ENCODE data around the gene RAPH1.
"Not testable (repeated sequence)": the region's sequence is repeated elsewhere in the genome, so short reads cannot be mapped to it uniquely, and the experiment has no call there.

Gene RAPH1

DNA sequence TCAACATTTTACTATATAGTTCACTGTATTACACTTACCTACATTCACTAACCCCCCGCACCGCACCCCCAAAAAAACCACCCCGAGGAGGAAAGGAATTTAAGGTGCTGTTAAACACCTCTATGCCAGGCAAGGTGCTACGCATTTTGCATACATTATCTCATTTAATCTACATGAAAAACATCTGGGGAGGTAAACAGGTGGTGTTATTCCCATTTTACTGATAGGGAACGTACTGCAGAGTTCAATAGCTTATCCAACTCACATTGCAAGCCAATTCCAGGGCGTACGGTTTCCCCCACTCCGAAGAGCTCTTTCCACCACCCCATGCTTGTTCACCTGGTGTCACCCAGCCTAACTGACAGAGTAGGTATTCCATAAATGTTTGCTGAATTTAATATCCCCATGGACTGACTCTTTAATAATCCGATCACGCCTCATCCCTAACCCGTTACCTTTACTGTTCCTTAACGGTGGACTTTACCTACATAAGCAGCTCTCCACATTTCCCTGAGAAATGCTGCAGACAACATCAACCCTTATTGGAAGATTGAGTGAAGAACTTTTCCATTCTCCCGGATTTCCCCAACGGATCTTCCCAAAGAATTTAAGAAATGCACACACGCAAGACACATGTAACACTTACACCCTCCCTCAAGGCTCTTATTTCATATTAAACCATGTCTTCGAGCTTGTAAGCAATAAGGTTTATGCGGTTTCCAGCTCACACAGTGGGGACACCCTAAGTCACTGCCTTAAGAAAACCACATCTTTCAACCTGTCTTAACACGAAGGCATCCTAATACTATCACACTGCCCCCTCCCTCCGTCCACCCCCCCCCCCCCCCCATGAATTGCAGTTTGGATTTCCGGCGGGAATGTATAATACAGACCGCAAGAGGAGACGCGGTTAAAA is 1.2 kb downstream of the RAPH1 start:
- Mint-ChIP-seq H3K9me3 (ENCODE audit: low read depth) (peaks cover 17% of the 10 kb centered on the region), H3K4me3 (peak overlapping the region; percentile 88), H3K27ac (peak overlapping the region; percentile 58), H3K27me3 (peaks cover 15% of the 10 kb centered on the region), H3K36me3 (peaks cover 6% of the 10 kb centered on the region), H3K4me1 (ENCODE audit: low read depth) (peaks cover 27% of the 10 kb centered on the region)

DNA sequence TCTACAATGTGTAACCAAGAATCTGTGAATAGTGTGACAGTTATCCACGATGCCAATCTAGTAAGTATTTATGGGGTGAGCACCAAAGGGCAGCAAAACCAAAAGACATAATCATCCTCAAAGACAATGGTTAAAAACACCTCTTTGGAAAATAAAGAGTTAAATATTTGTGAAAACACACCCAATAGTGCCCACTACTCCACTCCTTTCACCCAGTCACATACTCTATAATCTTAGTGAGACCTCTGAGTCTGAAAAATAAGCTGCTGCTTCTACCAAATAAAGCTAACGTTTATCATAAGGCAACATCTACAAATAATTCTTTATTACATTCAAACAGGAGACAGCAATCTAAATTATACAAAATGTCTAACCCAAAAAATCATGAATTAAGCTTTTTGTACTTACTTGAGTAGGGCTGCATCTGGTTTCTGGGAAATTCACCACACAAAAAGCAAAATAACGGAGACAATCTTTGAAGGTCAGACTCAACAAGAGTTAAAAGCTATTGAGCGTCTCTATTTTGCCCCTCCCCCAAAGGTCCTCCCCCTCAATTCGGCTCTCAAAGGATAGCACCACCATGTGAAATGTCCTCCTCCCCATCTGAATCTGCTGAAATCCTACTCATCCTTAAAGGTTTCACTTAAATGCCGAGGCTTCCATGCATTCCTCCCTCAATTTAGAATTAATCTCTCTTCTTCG is 2.0 kb downstream of the RAPH1 start:
- Mint-ChIP-seq H3K27me3 (peaks cover 15% of the 10 kb centered on the region), H3K27ac (peak overlapping the region; percentile 58), H3K9me3 (ENCODE audit: low read depth) (peaks cover 10% of the 10 kb centered on the region), H3K4me1 (ENCODE audit: low read depth) (peaks cover 27% of the 10 kb centered on the region), H3K4me3 (peak overlapping the region; percentile 88), H3K36me3 (peaks cover 5% of the 10 kb centered on the region)

DNA sequence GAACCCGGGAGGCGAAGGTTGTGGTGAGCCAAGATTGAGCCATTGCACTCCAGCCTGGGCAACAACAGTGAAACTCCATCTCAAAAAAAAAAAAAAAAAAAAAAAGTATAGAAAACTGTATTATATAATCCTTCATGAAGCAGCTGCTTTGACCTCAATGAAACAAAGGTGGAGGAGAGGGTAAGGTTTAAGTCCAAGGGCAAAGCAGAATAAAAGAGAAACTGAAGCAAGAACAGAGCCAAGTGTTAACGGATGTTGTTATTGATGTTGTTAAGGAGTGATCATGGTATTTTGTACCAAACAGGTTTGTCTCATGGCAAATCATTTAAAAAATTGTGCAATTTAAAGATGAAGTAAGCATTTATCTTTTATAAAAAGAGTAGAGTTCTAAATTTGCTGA is 7.4 kb downstream of the RAPH1 start:
- Mint-ChIP-seq H3K27ac (no peak overlapping the region), H3K9me3 (ENCODE audit: low read depth) (no peaks in the 10 kb centered on the region), H3K4me3 (no peak overlapping the region), H3K27me3 (peaks cover 9% of the 10 kb centered on the region), H3K4me1 (ENCODE audit: low read depth) (peaks cover 1% of the 10 kb centered on the region), H3K36me3 (peaks cover 2% of the 10 kb centered on the region)

DNA sequence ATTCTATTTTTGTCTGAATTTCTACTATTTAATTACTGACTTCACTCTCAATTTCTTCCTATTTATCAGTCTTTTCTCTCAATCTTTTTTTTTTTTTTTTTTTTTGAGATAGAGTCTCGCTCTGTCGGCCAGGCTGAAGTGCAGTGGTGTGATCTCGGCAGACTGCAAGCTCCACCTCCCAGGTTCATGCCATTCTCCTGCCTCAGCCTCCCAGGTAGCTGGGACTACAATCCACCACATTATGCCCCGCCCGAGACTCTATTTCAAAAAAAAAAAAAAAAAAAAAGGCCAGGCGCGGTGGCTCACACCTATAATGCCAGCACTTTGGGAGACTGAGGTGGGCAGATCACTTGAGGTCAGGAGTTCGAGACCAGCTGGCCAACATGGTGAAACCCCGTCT is 21.8 kb downstream of the RAPH1 start:
- H3K27me3 Mint-ChIP-seq; H3K4me3 Mint-ChIP-seq; H3K4me1 Mint-ChIP-seq (ENCODE audit: low read depth); H3K9me3 Mint-ChIP-seq (ENCODE audit: low read depth); H3K36me3 Mint-ChIP-seq; H3K27ac Mint-ChIP-seq: not testable (repeated sequence)

DNA sequence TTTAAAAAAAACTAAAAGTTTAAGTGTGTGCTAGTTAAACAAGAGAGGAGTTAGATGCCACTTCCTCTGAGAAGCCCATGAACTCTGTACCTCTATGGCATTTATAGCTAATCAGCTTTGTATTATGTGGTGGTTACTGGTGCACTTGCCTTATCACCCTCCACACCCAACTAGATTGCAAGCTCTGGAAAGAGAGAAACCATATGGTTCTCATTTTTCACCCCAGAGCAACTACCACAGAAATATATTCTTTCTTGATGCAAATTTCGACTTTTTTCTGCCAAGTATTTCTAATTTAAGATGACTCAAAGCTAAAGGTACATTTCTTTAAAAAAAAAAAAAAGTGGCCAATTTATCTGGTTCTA is 24.2 kb downstream of the RAPH1 start:
- Mint-ChIP-seq H3K9me3 (ENCODE audit: low read depth) (peaks cover 5% of the 10 kb centered on the region), H3K4me3 (no peak overlapping the region), H3K36me3 (peaks cover 6% of the 10 kb centered on the region), H3K27ac (no peak overlapping the region), H3K27me3 (no peaks in the 10 kb centered on the region), H3K4me1 (ENCODE audit: low read depth) (no peaks in the 10 kb centered on the region)

DNA sequence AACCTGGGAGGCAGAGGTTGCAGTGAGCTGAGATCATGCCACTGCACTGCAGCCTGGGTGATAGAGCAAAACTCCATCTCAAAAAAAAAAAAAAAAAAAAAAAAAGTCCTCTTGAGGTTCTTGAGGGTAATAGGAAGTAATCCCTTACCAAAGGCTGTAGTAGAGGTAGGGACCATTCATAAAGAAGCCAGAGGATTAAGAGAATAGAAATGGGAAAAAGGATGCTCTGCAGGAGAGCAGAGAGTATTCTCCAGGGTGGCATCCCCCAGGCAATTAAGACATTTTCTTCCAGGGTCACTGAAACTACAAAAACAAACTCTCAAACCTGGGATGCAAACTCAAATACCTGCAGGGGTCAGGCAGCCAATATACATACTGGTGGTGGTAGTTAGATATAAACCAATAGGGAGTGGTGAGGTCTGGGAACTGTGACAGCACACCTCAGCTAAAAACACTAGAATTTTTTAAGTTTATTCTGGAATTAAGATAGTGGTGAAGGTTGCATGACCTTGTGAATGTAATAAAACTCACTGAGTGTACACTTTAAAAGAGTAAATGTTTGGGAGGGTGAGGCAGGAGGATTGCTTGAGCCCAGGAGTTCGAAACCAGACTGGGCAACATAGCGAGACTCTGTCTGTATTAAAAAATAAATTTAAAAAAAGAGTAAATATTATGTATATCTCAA is 24.7 kb downstream of the RAPH1 start:
- no peaks in the 10 kb centered on the region for H3K4me1 Mint-ChIP-seq (ENCODE audit: low read depth)
- H3K36me3 Mint-ChIP-seq, result peaks cover 6% of the 10 kb centered on the region
- no peaks in the 10 kb centered on the region for H3K27me3 Mint-ChIP-seq
- no peak overlapping the region for H3K4me3 Mint-ChIP-seq
- peaks cover 5% of the 10 kb centered on the region for H3K9me3 Mint-ChIP-seq (ENCODE audit: low read depth)
- H3K27ac Mint-ChIP-seq, result no peak overlapping the region

DNA sequence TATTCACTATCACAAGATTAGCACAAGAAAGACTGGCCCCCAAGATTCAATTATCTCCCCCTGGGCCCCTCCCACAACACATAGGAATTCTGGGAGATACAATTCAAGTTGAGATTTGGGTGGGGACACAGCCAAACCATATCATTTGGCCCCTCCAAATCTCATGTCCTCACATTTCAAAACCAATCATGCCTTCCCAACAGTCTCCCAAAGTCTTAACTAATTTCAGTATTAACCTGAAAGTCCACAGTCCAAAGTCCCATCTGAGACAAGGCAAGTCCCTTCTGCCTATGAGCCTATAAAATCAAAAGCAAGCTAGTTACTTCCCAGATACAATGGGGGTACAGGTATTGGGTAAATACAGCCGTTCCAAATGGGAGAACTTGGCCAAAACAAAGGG is 31.6 kb downstream of the RAPH1 start:
- not testable (repeated sequence) for H3K27ac Mint-ChIP-seq, H3K27me3 Mint-ChIP-seq, H3K4me3 Mint-ChIP-seq
- peaks cover 14% of the 10 kb centered on the region for H3K36me3 Mint-ChIP-seq
- peaks cover 17% of the 10 kb centered on the region for H3K4me1 Mint-ChIP-seq (ENCODE audit: low read depth)
- H3K9me3 Mint-ChIP-seq (ENCODE audit: low read depth), result peaks cover 10% of the 10 kb centered on the region

DNA sequence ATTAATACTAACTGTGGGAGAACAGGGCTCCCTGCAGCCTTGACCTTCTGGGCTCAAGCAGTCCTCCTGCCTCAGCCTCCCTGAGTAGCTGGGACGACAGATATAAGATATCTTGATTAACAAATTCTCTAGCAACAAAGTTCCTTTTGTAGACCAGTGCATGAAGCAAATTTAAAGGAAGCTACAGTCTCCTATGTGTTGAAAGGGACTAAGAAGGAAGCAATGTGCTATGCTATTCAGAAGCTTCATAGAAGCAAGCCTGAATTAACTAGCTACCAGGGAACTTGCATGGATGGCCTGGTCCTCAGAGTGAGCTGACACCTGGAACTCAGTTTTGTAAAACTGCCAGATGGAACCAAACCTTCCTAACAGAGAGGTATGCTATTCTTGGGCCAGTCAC is 33.2 kb downstream of the RAPH1 start:
- Mint-ChIP-seq H3K4me1 (ENCODE audit: low read depth) (peaks cover 22% of the 10 kb centered on the region), H3K27ac (no peak overlapping the region), H3K27me3 (no peaks in the 10 kb centered on the region), H3K36me3 (peaks cover 12% of the 10 kb centered on the region), H3K9me3 (ENCODE audit: low read depth) (peaks cover 10% of the 10 kb centered on the region), H3K4me3 (no peak overlapping the region)

DNA sequence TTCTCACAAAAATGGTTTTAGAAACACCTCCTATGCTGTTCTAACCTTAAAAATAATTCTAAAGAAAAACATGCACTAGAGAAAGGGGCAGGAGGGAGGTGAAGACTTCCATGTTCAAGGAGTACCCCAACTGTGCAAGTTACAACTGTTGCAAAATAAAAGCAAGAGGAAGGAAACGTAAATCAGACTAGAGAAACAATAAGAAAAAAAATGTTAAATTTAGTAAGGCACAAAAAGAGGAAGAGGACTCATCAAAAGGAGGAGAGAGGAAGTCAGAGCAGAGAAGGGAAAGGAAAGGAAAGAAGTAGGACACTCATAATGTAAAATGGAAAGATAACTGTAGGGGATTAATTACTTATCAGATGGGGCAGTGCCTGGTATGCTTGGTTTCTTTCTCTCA is 34.1 kb downstream of the RAPH1 start:
- Mint-ChIP-seq H3K27me3 (no peaks in the 10 kb centered on the region), H3K4me3 (no peak overlapping the region), H3K4me1 (ENCODE audit: low read depth) (peaks cover 22% of the 10 kb centered on the region), H3K27ac (no peak overlapping the region), H3K36me3 (peaks cover 12% of the 10 kb centered on the region), H3K9me3 (ENCODE audit: low read depth) (peaks cover 10% of the 10 kb centered on the region)

DNA sequence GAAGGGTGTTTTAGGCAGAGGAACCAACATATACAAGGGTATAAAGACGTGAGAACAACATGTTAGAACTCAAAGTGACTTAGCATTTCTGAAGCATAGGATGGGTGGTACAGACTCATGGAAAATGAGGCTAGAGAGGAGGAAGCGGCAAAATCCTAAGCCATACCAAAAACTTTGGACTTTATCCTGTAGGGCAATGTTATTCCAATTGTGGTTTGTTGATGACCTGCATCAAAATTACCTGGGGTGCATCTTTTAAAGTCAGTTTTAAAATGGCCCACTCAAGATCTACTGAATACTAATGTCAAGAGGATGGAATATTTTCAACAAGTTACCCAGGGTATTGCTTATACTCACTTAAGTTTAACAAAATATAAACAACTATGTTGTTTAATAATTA is 34.8 kb downstream of the RAPH1 start:
- no peak overlapping the region for H3K4me3 Mint-ChIP-seq
- peaks cover 12% of the 10 kb centered on the region for H3K36me3 Mint-ChIP-seq
- H3K9me3 Mint-ChIP-seq (ENCODE audit: low read depth), result peaks cover 10% of the 10 kb centered on the region
- no peak overlapping the region for H3K27ac Mint-ChIP-seq
- H3K27me3 Mint-ChIP-seq, result no peaks in the 10 kb centered on the region
- peaks cover 22% of the 10 kb centered on the region for H3K4me1 Mint-ChIP-seq (ENCODE audit: low read depth)

DNA sequence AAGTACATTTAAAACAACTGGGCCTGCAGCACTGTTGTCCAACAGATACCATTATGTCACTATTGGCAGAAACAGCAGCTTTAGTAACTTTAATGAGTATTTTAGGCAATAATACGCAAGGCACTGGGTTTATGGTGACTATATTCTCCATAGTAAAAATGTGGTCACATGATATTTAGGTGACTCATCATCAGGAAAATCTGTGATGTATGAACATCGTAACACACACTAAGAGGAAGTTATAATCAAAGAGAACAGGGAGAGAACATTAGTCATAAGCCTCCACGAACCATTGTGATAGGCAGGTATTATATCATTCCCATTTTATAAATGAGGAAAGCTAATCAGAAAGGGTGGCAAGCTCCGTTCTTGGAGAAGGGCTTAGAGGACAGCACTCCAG is 36.9 kb downstream of the RAPH1 start:
- Mint-ChIP-seq H3K27me3 (no peaks in the 10 kb centered on the region), H3K36me3 (peaks cover 6% of the 10 kb centered on the region), H3K4me1 (ENCODE audit: low read depth) (peaks cover 26% of the 10 kb centered on the region), H3K27ac (no peak overlapping the region), H3K4me3 (no peak overlapping the region), H3K9me3 (ENCODE audit: low read depth) (peaks cover 4% of the 10 kb centered on the region)

DNA sequence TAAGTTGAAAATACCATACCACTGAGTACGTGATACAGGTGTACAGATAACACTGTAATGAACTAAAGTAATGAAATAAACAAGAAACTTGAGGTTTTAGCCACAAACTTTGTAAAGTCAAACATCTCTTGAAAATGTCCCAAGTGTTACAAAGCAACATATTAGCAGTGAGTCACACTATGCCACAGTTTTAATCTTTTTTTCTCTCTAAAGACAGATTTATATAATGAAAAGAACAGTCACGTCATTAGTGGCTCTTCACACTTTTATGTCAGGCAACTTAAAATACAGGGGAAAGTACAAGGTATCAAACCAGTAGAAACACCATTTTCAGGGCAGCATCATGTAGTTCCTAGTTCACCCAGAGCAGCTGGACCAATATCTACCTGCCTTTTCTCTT is 42.1 kb downstream of the RAPH1 start:
- peaks cover 3% of the 10 kb centered on the region for H3K36me3 Mint-ChIP-seq
- no peaks in the 10 kb centered on the region for H3K9me3 Mint-ChIP-seq (ENCODE audit: low read depth)
- H3K27me3 Mint-ChIP-seq, result no peaks in the 10 kb centered on the region
- peaks cover 12% of the 10 kb centered on the region for H3K4me1 Mint-ChIP-seq (ENCODE audit: low read depth)
- no peak overlapping the region for H3K4me3 Mint-ChIP-seq
- peak overlapping the region; percentile 28 for H3K27ac Mint-ChIP-seq

DNA sequence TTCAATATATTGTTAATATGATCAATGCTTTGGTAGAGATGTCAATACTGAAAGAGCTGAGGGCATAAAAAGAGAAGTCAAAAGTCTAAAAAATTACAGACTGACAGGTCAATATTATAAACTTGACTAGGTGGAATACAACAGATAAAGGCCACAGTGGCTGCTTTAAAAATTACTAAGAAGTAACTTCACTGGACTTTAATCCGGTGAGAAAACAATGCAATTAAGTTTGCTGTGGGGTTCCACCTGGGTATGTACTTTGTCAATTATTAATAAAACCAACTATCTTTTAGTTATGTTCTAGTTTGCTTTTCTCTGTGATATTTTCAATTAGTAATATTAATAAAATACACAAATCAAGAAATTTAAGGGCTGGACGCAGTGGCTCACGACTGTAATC is 44.7 kb downstream of the RAPH1 start:
- no peaks in the 10 kb centered on the region for H3K9me3 Mint-ChIP-seq (ENCODE audit: low read depth)
- H3K36me3 Mint-ChIP-seq, result peaks cover 4% of the 10 kb centered on the region
- no peaks in the 10 kb centered on the region for H3K27me3 Mint-ChIP-seq
- H3K27ac Mint-ChIP-seq, result no peak overlapping the region
- H3K4me1 Mint-ChIP-seq (ENCODE audit: low read depth), result peaks cover 14% of the 10 kb centered on the region
- H3K4me3 Mint-ChIP-seq, result no peak overlapping the region

DNA sequence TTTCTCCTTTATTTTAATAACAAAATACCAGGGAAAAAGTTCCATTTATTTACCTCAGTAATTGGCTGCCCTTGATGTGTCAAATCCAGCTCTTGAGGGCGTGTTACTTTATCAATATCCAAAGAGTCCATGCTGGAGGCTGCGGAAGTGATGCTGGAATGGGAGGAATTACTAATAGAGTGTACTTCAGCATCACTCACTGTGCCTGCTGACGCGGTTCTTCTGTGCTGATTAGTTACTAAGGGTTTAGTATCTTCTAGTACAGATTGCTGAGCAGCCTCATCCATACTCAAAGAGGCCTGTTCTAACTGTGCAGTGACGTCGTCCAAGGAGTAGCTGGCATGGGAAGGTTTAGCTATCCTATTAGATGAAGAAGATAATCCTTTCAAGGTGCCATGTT is 45.6 kb downstream of the RAPH1 start:
- H3K27ac Mint-ChIP-seq, result no peak overlapping the region
- H3K9me3 Mint-ChIP-seq (ENCODE audit: low read depth), result no peaks in the 10 kb centered on the region
- peaks cover 4% of the 10 kb centered on the region for H3K36me3 Mint-ChIP-seq
- H3K27me3 Mint-ChIP-seq, result no peaks in the 10 kb centered on the region
- no peak overlapping the region for H3K4me3 Mint-ChIP-seq
- H3K4me1 Mint-ChIP-seq (ENCODE audit: low read depth), result peaks cover 18% of the 10 kb centered on the region

Measured in activated naive CD8-positive, alpha-beta T cell (primary cell).